22Rv1 (cell line): ENCODE results near the gene MOSPD2.

ENCODE experiments used
- CTCF ChIP-seq: fragments of 450-650 bp; IDR thresholded peaks from 2 replicates; pipeline ENCODE4 v1.5.1; 2017; ENCODE audit warnings: mild to moderate bottlenecking
- ZFX ChIP-seq: fragments of 450-650 bp; IDR thresholded peaks from 2 replicates; pipeline ENCODE4 v1.6.1; 2017; ENCODE audit warnings: antibody characterized with exemption, borderline replicate concordance

GRCh38 chrX:14919407-14919806 is 46.2 kb downstream of the MOSPD2 start:
- no peak for TF ChIP-seq CTCF
- no peak for TF ChIP-seq ZFX
